ENCODE measurements around the gene NCOA5.

DNA sequence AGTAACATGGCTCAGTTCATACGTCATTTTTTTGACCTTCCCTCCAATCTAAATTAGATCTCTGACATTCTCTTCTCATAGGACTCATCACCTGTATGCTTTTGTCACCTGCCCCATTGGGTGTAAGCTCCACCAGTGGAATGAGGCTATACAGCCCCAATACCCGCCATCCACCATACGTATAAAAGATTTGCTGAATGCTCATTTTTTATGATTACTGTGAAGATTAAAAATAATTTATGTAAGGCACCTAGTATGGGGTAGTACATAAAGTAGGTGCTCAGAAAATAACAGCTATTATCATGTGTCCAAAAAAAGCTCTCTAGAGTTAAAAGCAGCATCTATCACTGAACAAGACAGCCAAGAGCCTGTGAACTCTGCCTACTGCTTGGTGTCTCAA lies 24.1 kb downstream of the NCOA5 start:
- no peak for TF ChIP-seq ZNF274 (IDR thresholded peaks at IDR 0.05; ENCODE audit: low read length)
- TF ChIP-seq ZNF274 (tag by site-specific recombination; IDR thresholded peaks at IDR 0.05; ENCODE audit: borderline replicate concordance) = no peak
- no peak for TF ChIP-seq ZNF623 (tag by site-specific recombination; IDR thresholded peaks at IDR 0.05)
- TF ChIP-seq ZNF76 (tag by site-specific recombination; IDR thresholded peaks at IDR 0.05; ENCODE audit: borderline replicate concordance, low read depth) = no peak
- TF ChIP-seq MYNN (tag by site-specific recombination; IDR thresholded peaks at IDR 0.05; ENCODE audit: borderline replicate concordance) = no peak
- TF ChIP-seq ZNF404 (tag by site-specific recombination; IDR thresholded peaks at IDR 0.05) = no peak
- TF ChIP-seq, protein P1, sequence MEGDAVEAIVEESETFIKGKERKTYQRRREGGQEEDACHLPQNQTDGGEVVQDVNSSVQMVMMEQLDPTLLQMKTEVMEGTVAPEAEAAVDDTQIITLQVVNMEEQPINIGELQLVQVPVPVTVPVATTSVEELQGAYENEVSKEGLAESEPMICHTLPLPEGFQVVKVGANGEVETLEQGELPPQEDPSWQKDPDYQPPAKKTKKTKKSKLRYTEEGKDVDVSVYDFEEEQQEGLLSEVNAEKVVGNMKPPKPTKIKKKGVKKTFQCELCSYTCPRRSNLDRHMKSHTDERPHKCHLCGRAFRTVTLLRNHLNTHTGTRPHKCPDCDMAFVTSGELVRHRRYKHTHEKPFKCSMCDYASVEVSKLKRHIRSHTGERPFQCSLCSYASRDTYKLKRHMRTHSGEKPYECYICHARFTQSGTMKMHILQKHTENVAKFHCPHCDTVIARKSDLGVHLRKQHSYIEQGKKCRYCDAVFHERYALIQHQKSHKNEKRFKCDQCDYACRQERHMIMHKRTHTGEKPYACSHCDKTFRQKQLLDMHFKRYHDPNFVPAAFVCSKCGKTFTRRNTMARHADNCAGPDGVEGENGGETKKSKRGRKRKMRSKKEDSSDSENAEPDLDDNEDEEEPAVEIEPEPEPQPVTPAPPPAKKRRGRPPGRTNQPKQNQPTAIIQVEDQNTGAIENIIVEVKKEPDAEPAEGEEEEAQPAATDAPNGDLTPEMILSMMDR (tag by site-specific recombination; IDR thresholded peaks at IDR 0.05) = no peak
- TF ChIP-seq ZNF146 (tag by site-specific recombination; IDR thresholded peaks at IDR 0.05) = no peak

Data from HEK293 (cell line).